Mesenchymal stem cell (in vitro differentiated cells and primary cell): Measurements from ENCODE around the gene PBRM1.

ENCODE experiments used
- DNase-seq: peaks from one replicate; pipeline ENCODE4 v3.0.0-alpha.2; 2013
- H2AFZ ChIP-seq: one replicate; pipeline ENCODE4 v1.6.1; 2013; ENCODE audit warnings: low read depth, mild to moderate bottlenecking, control low read depth, inconsistent platforms, low read length, moderate library complexity
- H2AK5ac ChIP-seq: 2 replicates; pipeline ENCODE4 v1.6.1; 2013; ENCODE audit warnings: low read length, moderate library complexity, mild to moderate bottlenecking, inconsistent platforms; ENCODE audit not compliant: severe bottlenecking
- H2BK120ac ChIP-seq: one replicate; pipeline ENCODE4 v1.6.1; 2013; ENCODE audit warnings: low read depth, mild to moderate bottlenecking, inconsistent platforms, low read length, moderate library complexity
- H2BK12ac ChIP-seq, 2 experiments: one replicate each; pipeline ENCODE4 v1.6.1; 2013; ENCODE audit warnings: inconsistent platforms in 2 of 2, low read length in 2 of 2, mild to moderate bottlenecking in 2 of 2, moderate library complexity in 2 of 2, control low read depth in 1 of 2
- H2BK15ac ChIP-seq: one replicate; pipeline ENCODE4 v1.6.1; 2013; ENCODE audit warnings: mild to moderate bottlenecking, low read depth, inconsistent platforms; ENCODE audit not compliant: poor library complexity, severe bottlenecking
- H2BK5ac ChIP-seq: 2 replicates; pipeline ENCODE4 v1.6.1; 2013; ENCODE audit warnings: low read depth, mild to moderate bottlenecking, low read length, control low read depth, inconsistent platforms; ENCODE audit not compliant: poor library complexity, severe bottlenecking
- H3K14ac ChIP-seq, 2 experiments: one replicate each; pipeline ENCODE4 v1.6.1; 2013; ENCODE audit warnings: inconsistent platforms in 2 of 2, low read length in 2 of 2, control low read depth in 1 of 2, mild to moderate bottlenecking in 1 of 2, moderate library complexity in 1 of 2
- H3K18ac ChIP-seq, 2 experiments: one replicate each; pipeline ENCODE4 v1.6.1; 2013; ENCODE audit warnings: inconsistent platforms in 2 of 2, low read length in 2 of 2, control low read depth in 1 of 2, low read depth in 1 of 2, mild to moderate bottlenecking in 1 of 2
- H3K23ac ChIP-seq, 2 experiments: one replicate each; pipeline ENCODE4 v1.6.1; 2013; ENCODE audit warnings: inconsistent platforms in 2 of 2, low read length in 2 of 2, mild to moderate bottlenecking in 2 of 2, moderate library complexity in 2 of 2, control low read depth in 1 of 2
- H3K27ac ChIP-seq: 2 replicates; pipeline ENCODE4 v1.5.1; 2013; ENCODE audit warnings: mild to moderate bottlenecking, moderate library complexity, low read length, control low read depth, inconsistent platforms; ENCODE audit not compliant: poor library complexity, severe bottlenecking
- H3K27me3 ChIP-seq, 2 experiments: 2 replicates each; pipeline versions ENCODE4 v1.6.1 to v1.7.0; 2013; ENCODE audit warnings: low read length in 2 of 2, mild to moderate bottlenecking in 2 of 2, moderate library complexity in 2 of 2, control low read depth in 1 of 2, inconsistent platforms in 1 of 2; ENCODE audit not compliant: control insufficient read depth in 1 of 2, insufficient read depth in 1 of 2
- H3K36me3 ChIP-seq, 2 experiments: 2 replicates each; pipeline versions ENCODE4 v1.6.1 to v1.7.0; 2013; ENCODE audit warnings: low read length in 2 of 2, control low read depth in 1 of 2, inconsistent platforms in 1 of 2, low read depth in 1 of 2, mild to moderate bottlenecking in 1 of 2; ENCODE audit not compliant: insufficient read depth in 2 of 2, control insufficient read depth in 1 of 2
- H3K4ac ChIP-seq, 2 experiments: one replicate each; pipeline ENCODE4 v1.6.1; 2013; ENCODE audit warnings: inconsistent platforms in 2 of 2, low read length in 2 of 2, mild to moderate bottlenecking in 2 of 2, moderate library complexity in 2 of 2, control low read depth in 1 of 2, low read depth in 1 of 2
- H3K4me1 ChIP-seq: 2 replicates; pipeline ENCODE4 v1.6.1; 2013; ENCODE audit warnings: low read depth, low read length, control low read depth; ENCODE audit not compliant: control insufficient read depth, insufficient read depth
- H3K4me2 ChIP-seq: 2 replicates; pipeline ENCODE4 v1.6.1; 2013; ENCODE audit warnings: low read length, mild to moderate bottlenecking, inconsistent platforms; ENCODE audit not compliant: poor library complexity, severe bottlenecking
- H3K4me3 ChIP-seq, 2 experiments: 2 replicates each; pipeline versions ENCODE4 v1.5.1 to v1.7.0; 2013; ENCODE audit warnings: low read length in 2 of 2, mild to moderate bottlenecking in 2 of 2, control low read depth in 1 of 2, low read depth in 1 of 2; ENCODE audit not compliant: insufficient read depth in 1 of 2
- H3K79me1 ChIP-seq: replicated peaks from 2 replicates; pipeline ENCODE4 v1.6.1; 2013; ENCODE audit warnings: mild to moderate bottlenecking, control low read depth, low read length, inconsistent platforms; ENCODE audit not compliant: poor library complexity, severe bottlenecking
- H3K9ac ChIP-seq: 2 replicates; pipeline ENCODE4 v1.7.0; 2013; ENCODE audit warnings: mild to moderate bottlenecking, low read length, moderate library complexity
- H3K9me3 ChIP-seq: 2 replicates; pipeline ENCODE4 v1.7.0; 2013; ENCODE audit warnings: mild to moderate bottlenecking, low read length; ENCODE audit not compliant: control insufficient read depth
- H4K8ac ChIP-seq: one replicate; pipeline ENCODE4 v1.6.1; 2013; ENCODE audit warnings: inconsistent platforms, mild to moderate bottlenecking, low read length, moderate library complexity
- H4K91ac ChIP-seq: one replicate; pipeline ENCODE4 v1.6.1; 2013; ENCODE audit warnings: mild to moderate bottlenecking, low read length, inconsistent platforms
- WGBS: methylation state at CpG from one replicate; pipeline ENCODE4 v1.1.7; 2013; ENCODE audit warnings: mixed read lengths; 5-methylcytosine and 5-hydroxymethylcytosine counted together

The PBRM1 gene

GRCh38 chr3:52517796-52518722 is 167.7 kb downstream of the PBRM1 start:
- Histone ChIP-seq H2AK5ac (no peak overlapping the region), H3K18ac (peak overlapping the region in 1 of 2 experiments; percentile 26), H3K27ac (no peak overlapping the region), H2BK15ac (no peak overlapping the region), H3K4ac (no peak overlapping the region), H3K27me3 (peaks cover 8 to 45% of the 10 kb centered on the region in 2 experiments), H3K9ac (no peak overlapping the region), H2BK120ac (no peak overlapping the region), H4K91ac (no peak overlapping the region), H3K4me3 (no peak overlapping the region), H3K9me3 (no peaks in the 10 kb centered on the region), H4K8ac (no peak overlapping the region), H3K79me1 (no peaks in the 10 kb centered on the region), H3K36me3 (peaks cover 0 to 20% of the 10 kb centered on the region in 2 experiments), H3K14ac (peak overlapping the region in 1 of 2 experiments; percentile 62), H2BK5ac (no peak overlapping the region), H3K4me2 (peak overlapping the region; percentile 13), H2BK12ac (no peak overlapping the region), H2AFZ (peak overlapping the region; percentile 60), H3K23ac (peak overlapping the region in 1 of 2 experiments; percentile 71), H3K4me1 (peaks cover 9% of the 10 kb centered on the region)
- no peak for DNase-seq
- WGBS: 68% methylated on average over 25 of the region's 25 CpGs

GRCh38 chr3:52516509-52517195 is 169.1 kb downstream of the PBRM1 start:
- H3K18ac ChIP-seq: no peak overlapping the region

GRCh38 chr3:52515192-52515591 is 170.5 kb downstream of the PBRM1 start:
- no peak for DNase-seq
- H2BK12ac ChIP-seq: no peak overlapping the region
- no peak overlapping the region for H3K18ac ChIP-seq
- H3K4me3 ChIP-seq: no peak overlapping the region
- H2BK15ac ChIP-seq: no peak overlapping the region
- no peak overlapping the region for H3K23ac ChIP-seq
- no peak overlapping the region for H4K91ac ChIP-seq
- H3K14ac ChIP-seq: no peak overlapping the region
- peaks cover 18 to 73% of the 10 kb centered on the region in 2 experiments for H3K27me3 ChIP-seq
- no peak overlapping the region for H3K4me2 ChIP-seq
- H2AFZ ChIP-seq: no peak overlapping the region
- H3K4me1 ChIP-seq: peaks cover 9% of the 10 kb centered on the region
- no peak overlapping the region for H3K27ac ChIP-seq
- peak overlapping the region in 1 of 2 experiments; percentile 42 for H3K4ac ChIP-seq
- WGBS: 73% methylated on average over 6 of the region's 6 CpGs
- H3K9me3 ChIP-seq: no peaks in the 10 kb centered on the region
- no peak overlapping the region for H2BK120ac ChIP-seq
- H3K79me1 ChIP-seq: no peaks in the 10 kb centered on the region
- H2BK5ac ChIP-seq: no peak overlapping the region
- H3K9ac ChIP-seq: no peak overlapping the region
- H3K36me3 ChIP-seq: no peaks in the 10 kb centered on the region
- H4K8ac ChIP-seq: no peak overlapping the region
- H2AK5ac ChIP-seq: no peak overlapping the region

More at GRCh38 chr3:52516509-52517195, 169.1 kb downstream of the PBRM1 start:
- no peak overlapping the region for H3K14ac ChIP-seq
- no peak overlapping the region for H3K4me3 ChIP-seq
- H3K4ac ChIP-seq: no peak overlapping the region
- H3K79me1 ChIP-seq: no peaks in the 10 kb centered on the region
- H2BK12ac ChIP-seq: no peak overlapping the region
- H2AFZ ChIP-seq: no peak overlapping the region
- no peak overlapping the region for H3K27ac ChIP-seq
- H4K91ac ChIP-seq: no peak overlapping the region
- WGBS: 87% methylated on average over 19 of the region's 19 CpGs
- peaks cover 9% of the 10 kb centered on the region for H3K4me1 ChIP-seq
- no peaks in the 10 kb centered on the region for H3K9me3 ChIP-seq
- no peak overlapping the region for H2AK5ac ChIP-seq
- H2BK120ac ChIP-seq: no peak overlapping the region
- H3K36me3 ChIP-seq: peaks cover 0 to 5% of the 10 kb centered on the region in 2 experiments
- no peak overlapping the region for H3K23ac ChIP-seq
- H4K8ac ChIP-seq: no peak overlapping the region
- no peak overlapping the region for H2BK15ac ChIP-seq
- no peak overlapping the region for H2BK5ac ChIP-seq
- no peak overlapping the region for H3K4me2 ChIP-seq
- DNase-seq: no peak
- H3K9ac ChIP-seq: no peak overlapping the region
- peaks cover 9 to 59% of the 10 kb centered on the region in 2 experiments for H3K27me3 ChIP-seq

- no peak overlapping the region for H3K4me3 ChIP-seq
- H3K9ac ChIP-seq: no peak overlapping the region
- DNase-seq: no peak
- no peak overlapping the region for H2AK5ac ChIP-seq
- H2BK15ac ChIP-seq: no peak overlapping the region
- 80% methylated on average over 11 of the region's 11 CpGs for whole genome bisulfite sequencing
- H4K91ac ChIP-seq: no peak overlapping the region
- H3K4me1 ChIP-seq: peaks cover 9% of the 10 kb centered on the region
- no peak overlapping the region for H3K4me2 ChIP-seq
- H3K4ac ChIP-seq: no peak overlapping the region
- no peaks in the 10 kb centered on the region for H3K36me3 ChIP-seq
- no peak overlapping the region for H2BK5ac ChIP-seq
- no peak overlapping the region for H3K23ac ChIP-seq
- no peak overlapping the region for H2BK120ac ChIP-seq
- H3K27ac ChIP-seq: no peak overlapping the region
- no peak overlapping the region for H3K14ac ChIP-seq
- H3K27me3 ChIP-seq: peaks cover 18 to 79% of the 10 kb centered on the region in 2 experiments
- no peaks in the 10 kb centered on the region for H3K79me1 ChIP-seq
- H3K9me3 ChIP-seq: no peaks in the 10 kb centered on the region
- no peak overlapping the region for H2AFZ ChIP-seq
- H2BK12ac ChIP-seq: no peak overlapping the region
- H4K8ac ChIP-seq: no peak overlapping the region
- H3K18ac ChIP-seq: no peak overlapping the region
Observed at GRCh38 chr3:52514576-52514975, 171.1 kb downstream of the PBRM1 start.
